Spleen (tissue), 11 donors: Measurements from ENCODE around the gene PGLYRP3. TPM values are rescaled to one million over a fixed set of nuclear protein-coding genes. Genes with fewer than 3 reads are reported as not detected.
A peak's percentile ranks its signal among the peaks of the same experiment; 100 is the strongest.
"Not testable (repeated sequence)": the region's sequence is repeated elsewhere in the genome, so short reads cannot be mapped to it uniquely, and the experiment has no call there.

Experiments
- DNase-seq: peaks from one replicate; pipeline ENCODE4 v3.0.0-alpha.2; 2020
- H3K27ac ChIP-seq, 8 donors: fragments of 200-600 bp; sonication (generic) in 7 of 8; 1 replicate in 4 of 8; 2 replicates in 4 of 8; pipeline versions ENCODE4 v1.5.0 to v1.8.0; 2016 to 2021; ENCODE audit warnings: inconsistent platforms in 4 of 8, mild to moderate bottlenecking in 4 of 8, moderate library complexity in 1 of 8
- H3K27me3 ChIP-seq, 7 donors: fragments of 200-600 bp; sonication (generic) in 6 of 7; replicated peaks in 1 of 7; 1 replicate in 4 of 7; 2 replicates in 3 of 7; pipeline versions ENCODE4 v1.5.0 to v1.8.0; 2016 to 2021; ENCODE audit warnings: inconsistent platforms in 3 of 7, mild to moderate bottlenecking in 1 of 7
- H3K36me3 ChIP-seq, 6 donors: fragments of 200-600 bp; sonication (generic) in 5 of 6; 1 replicate in 4 of 6; 2 replicates in 2 of 6; pipeline versions ENCODE4 v1.5.0 to v1.8.0; 2016 to 2021; ENCODE audit warnings: inconsistent platforms in 2 of 6
- H3K4me1 ChIP-seq, 6 donors: fragments of 200-600 bp; sonication (generic) in 5 of 6; 1 replicate in 3 of 6; 2 replicates in 3 of 6; pipeline versions ENCODE4 v1.5.0 to v1.8.0; 2016 to 2021; ENCODE audit warnings: inconsistent platforms in 3 of 6
- H3K4me3 ChIP-seq, 8 donors: fragments of 200-600 bp; sonication (generic) in 7 of 8; 1 replicate in 4 of 8; 2 replicates in 4 of 8; pipeline versions ENCODE4 v1.5.0 to v1.8.0; 2016 to 2021; ENCODE audit warnings: inconsistent platforms in 4 of 8, mild to moderate bottlenecking in 4 of 8, moderate library complexity in 2 of 8
- H3K9me3 ChIP-seq, 8 donors: fragments of 200-600 bp; sonication (generic) in 7 of 8; 1 replicate in 4 of 8; 2 replicates in 4 of 8; pipeline versions ENCODE4 v1.5.0 to v1.8.0; 2016 to 2021; ENCODE audit warnings: inconsistent platforms in 4 of 8
- CTCF ChIP-seq, 11 experiments: fragments of 200-600 bp in 7 of 11; fragments of 450-650 bp in 4 of 11; sonication (generic) in 4 of 11; IDR thresholded peaks in 8 of 11; conservative IDR thresholded peaks in 3 of 11; 1 replicate in 7 of 11; 2 replicates in 4 of 11; pipeline versions ENCODE4 v1.4.0 to v1.8.0; 2016 to 2021; ENCODE audit warnings: antibody characterized with exemption in 11 of 11, inconsistent platforms in 4 of 11, mild to moderate bottlenecking in 1 of 11
- POLR2A ChIP-seq, 3 donors: fragments of 450-650 bp; IDR thresholded peaks; one replicate each; pipeline ENCODE4 v1.5.1; 2017; ENCODE audit warnings: antibody characterized with exemption in 3 of 3, mild to moderate bottlenecking in 1 of 3
- POLR2AphosphoS5 ChIP-seq, 3 donors: sonication (generic); formaldehyde crosslinking; IDR thresholded peaks; one replicate each; pipeline ENCODE4 v1.5.1; 2017; ENCODE audit warnings: antibody characterized with exemption in 3 of 3
- WGBS, 5 donors: extraction: QIAGEN DNeasy Blood & Tissue Kit in 3 of 5; methylation state at CpG; one replicate each; pipeline versions ENCODE4 v1.1.5 to v1.1.7; 2013 to 2018; 5-methylcytosine and 5-hydroxymethylcytosine counted together
- intact Hi-C: fragments of 100-400 bp; cut with DNase I; formaldehyde crosslinking; loops from one replicate; pipeline ENCODE4 v1.15.0; 2023; ENCODE audit warnings: low total_unique reads
- polyA plus RNA-seq, 3 donors: library from polyadenylated mRNA; stranded (reverse); fragments of 200-250 nt; gene quantifications; one replicate each; pipeline ENCODE4 v1.2.1, GENCODE V29; 2013
- total RNA-seq, 7 donors: library from RNA; depleted of rRNA in 3 of 7; stranded (reverse); fragments of >200 nt in 3 of 7; fragmentation: NEBNext Ultra II Directional in 4 of 7; extraction: Animal tissue kit (Norgen Biotek cat#: 25700) in 4 of 7; gene quantifications; one replicate each; pipeline versions ENCODE4 v1.1.0 to v1.2.1, GENCODE V29; 2016 to 2021
- donor health status: healthy with polysubstance abuse.
- donor health status: DM: no; HTN: no; CAD: no; lungs with moderate emphysema.
- donor health status: DM: no; HTN: no; CAD: no.
- donor health status: Bipolar disorder and iron deficiency.
- donor health status: healthy.
- donor health status: DM: no; HTN: no; CAD: no.
- donor health status: DM: yes; HTN: yes; CAD: no.

The PGLYRP3 gene
- total and polyA plus RNA-seq, 10 donors = not detected

GRCh38 chr1:153348511-153349362, 36.0 kb upstream of the PGLYRP3 start, which contains the start of gene PGLYRP4:
PGLYRP4 (minus strand) TSS chr1:153348841; CDS start chr1:153347932, 909 bp downstream.
- Histone ChIP-seq H3K4me3 (no peak within 1 kb of the TSS), H3K27ac (no peak within 1 kb of the TSS), H3K4me1 (peaks cover 0 to 44% (median 22%) of the 10 kb centered on the region in 6 donors), H3K9me3 (no peaks in the 10 kb centered on the region), H3K27me3 (peaks cover 0 to 92% (median 11%) of the 10 kb centered on the region in 7 donors), H3K36me3 (no peaks in the 10 kb centered on the region)
- 53 to 80% (median 63%) methylated on average over 8 to 10 of the region's 10 CpGs for WGBS, 5 donors
- DNase-seq = no peak
- TF ChIP-seq POLR2AphosphoS5 (IDR thresholded peaks at IDR 0.05) (no peak), CTCF (IDR thresholded peaks at IDR 0.05 in 8 of 11, conservative IDR thresholded peaks at IDR 0.05 in 3 of 11) (no peak), POLR2A (IDR thresholded peaks at IDR 0.05) (no peak)
- intact Hi-C loops = no loop called here

- Histone ChIP-seq H3K4me3 (no peak overlapping the region), H3K27me3 (peaks cover 0 to 90% (median 11%) of the 10 kb centered on the region in 7 donors), H3K36me3 (no peaks in the 10 kb centered on the region), H3K27ac (no peak overlapping the region), H3K9me3 (no peaks in the 10 kb centered on the region), H3K4me1 (peaks cover 0 to 44% (median 22%) of the 10 kb centered on the region in 6 donors)
- WGBS, 5 donors = 67 to 76% (median 73%) methylated on average over 7 of the region's 7 CpGs
- intact Hi-C loops = no loop called here
- DNase-seq = no peak
- no peak for TF ChIP-seq CTCF (IDR thresholded peaks at IDR 0.05 in 8 of 11, conservative IDR thresholded peaks at IDR 0.05 in 3 of 11)
- no peak for TF ChIP-seq POLR2A (IDR thresholded peaks at IDR 0.05)
- no peak for TF ChIP-seq POLR2AphosphoS5 (IDR thresholded peaks at IDR 0.05)
These were observed 35.1 kb upstream of the PGLYRP3 start for GRCh38 chr1:153347856-153348255.

GRCh38 chr1:153347049-153347448, 34.3 kb upstream of the PGLYRP3 start:
- DNase-seq, intact Hi-C loops, H3K4me3 ChIP-seq, H3K36me3 ChIP-seq, H3K27ac ChIP-seq, H3K9me3 ChIP-seq: not testable (repeated sequence)
- peaks cover 0 to 92% (median 11%) of the 10 kb centered on the region in 7 donors for H3K27me3 ChIP-seq
- WGBS, 5 donors = 66 to 83% (median 78%) methylated on average over 14 of the region's 14 CpGs
- peaks cover 0 to 38% (median 20%) of the 10 kb centered on the region in 6 donors for H3K4me1 ChIP-seq

- H3K27ac ChIP-seq = no peak overlapping the region
- no peak overlapping the region for H3K4me3 ChIP-seq
- DNase-seq = peak; percentile 16
- no peaks in the 10 kb centered on the region for H3K36me3 ChIP-seq
- 22 to 34% (median 26%) methylated on average over 6 of the region's 6 CpGs for WGBS, 5 donors
- H3K4me1 ChIP-seq = peaks cover 0 to 38% (median 20%) of the 10 kb centered on the region in 6 donors
- H3K9me3 ChIP-seq = no peaks in the 10 kb centered on the region
- intact Hi-C loops = no loop called here
- peaks cover 0 to 93% (median 11%) of the 10 kb centered on the region in 7 donors for H3K27me3 ChIP-seq
- TF ChIP-seq POLR2AphosphoS5 (IDR thresholded peaks at IDR 0.05) = no peak
- no peak for TF ChIP-seq CTCF (IDR thresholded peaks at IDR 0.05 in 8 of 11, conservative IDR thresholded peaks at IDR 0.05 in 3 of 11)
- TF ChIP-seq POLR2A (IDR thresholded peaks at IDR 0.05) = no peak
These were observed 33.4 kb upstream of the PGLYRP3 start for GRCh38 chr1:153346077-153346723.
